Ovary (tissue), 3 donors: ENCODE measurements around the gene PARP3.

Source experiments
- POLR2A ChIP-seq: fragments of 450-650 bp; IDR thresholded peaks from one replicate; pipeline ENCODE4 v1.6.1; 2017; ENCODE audit warnings: antibody characterized with exemption, mild to moderate bottlenecking, moderate library complexity
- TF ChIP-seq, protein P1 (sequence below), 3 donors: fragments of 450-650 bp in 2 of 3; fragments of 200-600 bp in 1 of 3; IDR thresholded peaks; one replicate each; pipeline versions ENCODE4 v1.5.1 to v1.8.0; 2016 to 2022; ENCODE audit warnings: antibody characterized with exemption in 3 of 3, mild to moderate bottlenecking in 1 of 3
- donor health status: DM: no; HTN: no; CAD: no.

- TF ChIP-seq, protein P1, sequence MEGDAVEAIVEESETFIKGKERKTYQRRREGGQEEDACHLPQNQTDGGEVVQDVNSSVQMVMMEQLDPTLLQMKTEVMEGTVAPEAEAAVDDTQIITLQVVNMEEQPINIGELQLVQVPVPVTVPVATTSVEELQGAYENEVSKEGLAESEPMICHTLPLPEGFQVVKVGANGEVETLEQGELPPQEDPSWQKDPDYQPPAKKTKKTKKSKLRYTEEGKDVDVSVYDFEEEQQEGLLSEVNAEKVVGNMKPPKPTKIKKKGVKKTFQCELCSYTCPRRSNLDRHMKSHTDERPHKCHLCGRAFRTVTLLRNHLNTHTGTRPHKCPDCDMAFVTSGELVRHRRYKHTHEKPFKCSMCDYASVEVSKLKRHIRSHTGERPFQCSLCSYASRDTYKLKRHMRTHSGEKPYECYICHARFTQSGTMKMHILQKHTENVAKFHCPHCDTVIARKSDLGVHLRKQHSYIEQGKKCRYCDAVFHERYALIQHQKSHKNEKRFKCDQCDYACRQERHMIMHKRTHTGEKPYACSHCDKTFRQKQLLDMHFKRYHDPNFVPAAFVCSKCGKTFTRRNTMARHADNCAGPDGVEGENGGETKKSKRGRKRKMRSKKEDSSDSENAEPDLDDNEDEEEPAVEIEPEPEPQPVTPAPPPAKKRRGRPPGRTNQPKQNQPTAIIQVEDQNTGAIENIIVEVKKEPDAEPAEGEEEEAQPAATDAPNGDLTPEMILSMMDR (IDR thresholded peaks at IDR 0.05) = no peak
- TF ChIP-seq POLR2A = no peak
Measured at GRCh38 chr3:51944451-51945021, 2.4 kb downstream of the PARP3 start.
